ENCODE measurements around the gene MAGI1.

DNA sequence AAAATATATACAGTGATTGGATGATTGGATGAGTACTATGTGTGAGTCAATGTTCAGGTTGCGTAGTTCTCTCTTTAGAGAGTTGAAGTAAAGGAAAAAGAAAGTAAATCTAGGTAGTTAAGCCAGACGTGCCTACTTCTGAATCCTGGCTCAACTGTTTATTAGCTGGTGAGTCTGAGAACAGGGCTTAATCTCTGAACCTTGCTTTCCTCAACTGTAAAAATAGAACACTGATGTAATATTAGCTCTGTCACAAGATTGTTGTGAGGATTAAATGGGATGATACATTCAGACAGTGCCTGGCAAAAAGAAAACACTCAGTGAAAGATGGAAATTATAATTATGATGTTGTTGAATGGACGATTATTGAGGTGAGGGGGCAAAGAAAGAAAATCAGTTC, 413.4 kb downstream of the MAGI1 start:
- TF ChIP-seq, protein P1, sequence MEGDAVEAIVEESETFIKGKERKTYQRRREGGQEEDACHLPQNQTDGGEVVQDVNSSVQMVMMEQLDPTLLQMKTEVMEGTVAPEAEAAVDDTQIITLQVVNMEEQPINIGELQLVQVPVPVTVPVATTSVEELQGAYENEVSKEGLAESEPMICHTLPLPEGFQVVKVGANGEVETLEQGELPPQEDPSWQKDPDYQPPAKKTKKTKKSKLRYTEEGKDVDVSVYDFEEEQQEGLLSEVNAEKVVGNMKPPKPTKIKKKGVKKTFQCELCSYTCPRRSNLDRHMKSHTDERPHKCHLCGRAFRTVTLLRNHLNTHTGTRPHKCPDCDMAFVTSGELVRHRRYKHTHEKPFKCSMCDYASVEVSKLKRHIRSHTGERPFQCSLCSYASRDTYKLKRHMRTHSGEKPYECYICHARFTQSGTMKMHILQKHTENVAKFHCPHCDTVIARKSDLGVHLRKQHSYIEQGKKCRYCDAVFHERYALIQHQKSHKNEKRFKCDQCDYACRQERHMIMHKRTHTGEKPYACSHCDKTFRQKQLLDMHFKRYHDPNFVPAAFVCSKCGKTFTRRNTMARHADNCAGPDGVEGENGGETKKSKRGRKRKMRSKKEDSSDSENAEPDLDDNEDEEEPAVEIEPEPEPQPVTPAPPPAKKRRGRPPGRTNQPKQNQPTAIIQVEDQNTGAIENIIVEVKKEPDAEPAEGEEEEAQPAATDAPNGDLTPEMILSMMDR (IDR thresholded peaks at IDR 0.05), result no peak
- TF ChIP-seq POLR2A (IDR thresholded peaks at IDR 0.05), result no peak
